Ovary (tissue), 3 donors: ENCODE results near the gene AFF3.

ENCODE experiments used
- EP300 ChIP-seq: sonication (generic); formaldehyde crosslinking; IDR thresholded peaks from one replicate; pipeline ENCODE4 v1.6.1; 2017; ENCODE audit warnings: antibody characterized with exemption
- POLR2A ChIP-seq: fragments of 450-650 bp; IDR thresholded peaks from one replicate; pipeline ENCODE4 v1.6.1; 2017; ENCODE audit warnings: antibody characterized with exemption, mild to moderate bottlenecking, moderate library complexity
- TF ChIP-seq, protein P1 (sequence below), 3 donors: fragments of 450-650 bp in 2 of 3; fragments of 200-600 bp in 1 of 3; IDR thresholded peaks; one replicate each; pipeline versions ENCODE4 v1.5.1 to v1.8.0; 2016 to 2022; ENCODE audit warnings: antibody characterized with exemption in 3 of 3, mild to moderate bottlenecking in 1 of 3
- donor health status: DM: no; HTN: no; CAD: no.

DNA sequence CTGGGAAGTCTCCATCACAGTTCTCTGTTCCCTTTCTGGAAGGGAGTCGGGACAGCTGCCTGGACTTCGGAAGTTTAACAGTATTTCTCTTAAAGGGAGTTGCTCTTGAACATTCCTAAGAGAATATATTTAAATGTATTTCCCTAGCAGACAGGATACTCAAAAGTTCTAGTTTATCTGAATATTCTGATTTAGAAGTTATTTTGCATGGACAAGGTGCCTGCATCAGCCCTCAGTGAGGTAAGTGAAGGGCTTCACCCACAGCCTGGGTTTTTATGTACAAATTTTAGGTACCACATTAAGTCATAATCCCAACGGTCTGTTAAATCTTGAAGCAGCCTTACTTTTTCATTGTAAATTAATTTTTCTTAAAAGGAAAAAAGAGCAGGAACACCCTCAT lies 587.5 kb downstream of the AFF3 start:
- TF ChIP-seq, protein P1, sequence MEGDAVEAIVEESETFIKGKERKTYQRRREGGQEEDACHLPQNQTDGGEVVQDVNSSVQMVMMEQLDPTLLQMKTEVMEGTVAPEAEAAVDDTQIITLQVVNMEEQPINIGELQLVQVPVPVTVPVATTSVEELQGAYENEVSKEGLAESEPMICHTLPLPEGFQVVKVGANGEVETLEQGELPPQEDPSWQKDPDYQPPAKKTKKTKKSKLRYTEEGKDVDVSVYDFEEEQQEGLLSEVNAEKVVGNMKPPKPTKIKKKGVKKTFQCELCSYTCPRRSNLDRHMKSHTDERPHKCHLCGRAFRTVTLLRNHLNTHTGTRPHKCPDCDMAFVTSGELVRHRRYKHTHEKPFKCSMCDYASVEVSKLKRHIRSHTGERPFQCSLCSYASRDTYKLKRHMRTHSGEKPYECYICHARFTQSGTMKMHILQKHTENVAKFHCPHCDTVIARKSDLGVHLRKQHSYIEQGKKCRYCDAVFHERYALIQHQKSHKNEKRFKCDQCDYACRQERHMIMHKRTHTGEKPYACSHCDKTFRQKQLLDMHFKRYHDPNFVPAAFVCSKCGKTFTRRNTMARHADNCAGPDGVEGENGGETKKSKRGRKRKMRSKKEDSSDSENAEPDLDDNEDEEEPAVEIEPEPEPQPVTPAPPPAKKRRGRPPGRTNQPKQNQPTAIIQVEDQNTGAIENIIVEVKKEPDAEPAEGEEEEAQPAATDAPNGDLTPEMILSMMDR (IDR thresholded peaks at IDR 0.05) = no peak
- TF ChIP-seq EP300 (no peak), POLR2A (no peak)
